K562 (cell line): ENCODE data around the gene ZNF277. TPM values are rescaled to one million over a fixed set of nuclear protein-coding genes. Genes with fewer than 3 reads are reported as not detected.

ENCODE experiments used
- CBX1 ChIP-seq: sonication (generic); IDR thresholded peaks from 2 replicates; pipeline ENCODE4 v1.6.1; 2016; ENCODE audit warnings: antibody characterized with exemption, low read depth, mild to moderate bottlenecking
- ETS2 ChIP-seq: IDR thresholded peaks from 2 replicates; pipeline ENCODE4 v1.6.1; 2016; ENCODE audit warnings: borderline replicate concordance, missing genetic modification characterization, mild to moderate bottlenecking, moderate library complexity, missing compliant biosample characterization; ENCODE audit not compliant: poor library complexity, severe bottlenecking
- ETV6 ChIP-seq, 3 experiments: fragments of 150-350 bp in 1 of 3; sonication (generic) in 1 of 3; formaldehyde crosslinking in 1 of 3; IDR thresholded peaks; 2 replicates each; pipeline versions ENCODE4 v1.6.1 to v1.8.0; 2014 to 2022; ENCODE audit warnings: borderline replicate concordance in 2 of 3, low read depth in 2 of 3, antibody characterized with exemption in 1 of 3, low read length in 1 of 3, mild to moderate bottlenecking in 1 of 3, missing genetic modification reagents in 1 of 3
- EZH2 ChIP-seq: IDR thresholded peaks from 2 replicates; pipeline ENCODE4 v1.6.1; 2012; ENCODE audit warnings: low read depth, mild to moderate bottlenecking, inconsistent platforms, low read length, borderline replicate concordance
- FOS ChIP-seq: IDR thresholded peaks from 3 replicates; pipeline ENCODE4 v1.6.1; 2011; ENCODE audit not compliant: insufficient read length; ENCODE audit errors: extremely low read depth
- HMG20B ChIP-seq: fragments of 250-450 bp; sonication (Bioruptor Pico); IDR thresholded peaks from 2 replicates; pipeline ENCODE4 v1.5.0; 2021; ENCODE audit warnings: mild to moderate bottlenecking
- IFI16 ChIP-seq: fragments of 250-450 bp; sonication (Bioruptor Pico); IDR thresholded peaks from 2 replicates; pipeline ENCODE4 v2.1.2; 2022; ENCODE audit warnings: mild to moderate bottlenecking, inconsistent platforms
- MAFK ChIP-seq: IDR thresholded peaks from 2 replicates; pipeline ENCODE4 v1.6.1; 2011; ENCODE audit warnings: low read length, improper control_type of control experiment
- MYC ChIP-seq, 2 experiments: fragments of 250-450 bp in 1 of 2; sonication (Bioruptor Pico) in 1 of 2; IDR thresholded peaks; 2 replicates each; pipeline versions ENCODE4 v1.5.1 to v1.6.1; 2012 to 2021; ENCODE audit warnings: low read depth in 2 of 2, borderline replicate concordance in 1 of 2, improper control_type of control experiment in 1 of 2, low read length in 1 of 2, mild to moderate bottlenecking in 1 of 2, moderate library complexity in 1 of 2
- NR1H2 ChIP-seq: sonication (generic); formaldehyde crosslinking; IDR thresholded peaks from 2 replicates; pipeline ENCODE4 v1.4.0; 2020; ENCODE audit warnings: mild to moderate bottlenecking, missing genetic modification reagents
- PHF20 ChIP-seq: fragments of 450-650 bp; IDR thresholded peaks from 2 replicates; pipeline ENCODE4 v1.6.1; 2018; ENCODE audit not compliant: partially characterized antibody
- SMAD4 ChIP-seq: fragments of 250-450 bp; sonication (Bioruptor Pico); conservative IDR thresholded peaks from 2 replicates; pipeline ENCODE4 v1.8.0; 2021; ENCODE audit warnings: inconsistent platforms, mild to moderate bottlenecking, moderate library complexity
- ZBTB26 ChIP-seq: fragments of 450-650 bp; formaldehyde crosslinking; IDR thresholded peaks from 2 replicates; pipeline ENCODE4 v1.4.0; 2022; ENCODE audit warnings: missing genetic modification characterization
- ZFP91 ChIP-seq: sonication (generic); formaldehyde crosslinking; IDR thresholded peaks from 2 replicates; pipeline ENCODE4 v1.8.0; 2022; ENCODE audit warnings: mild to moderate bottlenecking, missing genetic modification reagents
- ZNF146 ChIP-seq: IDR thresholded peaks from one replicate; pipeline ENCODE4 v1.6.1; 2018; ENCODE audit warnings: missing compliant biosample characterization; ENCODE audit not compliant: unreplicated experiment
- ZNF384 ChIP-seq: IDR thresholded peaks from 2 replicates; pipeline ENCODE4 v1.6.1; 2012; ENCODE audit warnings: low read depth, low read length, improper control_type of control experiment
- ZNF408 ChIP-seq: fragments of 250-450 bp; sonication (Bioruptor Pico); IDR thresholded peaks from 2 replicates; pipeline ENCODE4 v1.4.0; 2020; ENCODE audit warnings: low read depth, mild to moderate bottlenecking, moderate library complexity
- ZNF511 ChIP-seq: sonication (generic); formaldehyde crosslinking; IDR thresholded peaks from 2 replicates; pipeline ENCODE4 v1.8.0; 2022; ENCODE audit warnings: mild to moderate bottlenecking, missing genetic modification reagents
- ZNF696 ChIP-seq: fragments of 250-450 bp; sonication (Bioruptor Pico); conservative IDR thresholded peaks from 2 replicates; pipeline ENCODE4 v1.4.0; 2020; ENCODE audit warnings: mild to moderate bottlenecking, moderate library complexity
- ZNF740 ChIP-seq, 3 experiments: fragments of 200-800 bp in 1 of 3; sonication (Bioruptor generic) in 1 of 3; sonication (generic) in 1 of 3; formaldehyde crosslinking in 1 of 3; IDR thresholded peaks; 2 replicates each; pipeline versions ENCODE4 v1.6.1 to v1.8.0; 2016 to 2022; ENCODE audit warnings: mild to moderate bottlenecking in 2 of 3, missing compliant biosample characterization in 2 of 3, missing genetic modification characterization in 2 of 3, missing genetic modification reagents in 1 of 3
- ZZZ3 ChIP-seq: fragments of 450-650 bp; IDR thresholded peaks from 2 replicates; pipeline ENCODE4 v1.6.1; 2016; ENCODE audit warnings: antibody characterized with exemption, mild to moderate bottlenecking, moderate library complexity
- polyA plus RNA-seq, 8 experiments: library from polyadenylated mRNA; depleted of rRNA in 4 of 8; stranded (reverse) in 5 of 8; unstranded in 3 of 8; fragments of >200 nt; fragmentation: Nextera tagmentation in 2 of 8; fragmentation: Illumina TruSeq in 1 of 8; extraction: Ambion mirVana in 2 of 8; extraction: Trizol in 1 of 8; gene quantifications; 2 replicates each; pipeline versions ENCODE4 v1.2.1 to v1.2.3, GENCODE V29; 2011 to 2014; ENCODE audit warnings: inconsistent platforms in 1 of 8, missing spikeins in 1 of 8
- total RNA-seq, 7 experiments: library from RNA; depleted of rRNA in 6 of 7; stranded (reverse); fragments of >200 nt in 6 of 7; fragmentation: Illumina TruSeq in 2 of 7; extraction: Trizol in 2 of 7; gene quantifications; 2 replicates each; pipeline versions ENCODE4 v1.2.1 to v1.2.3, GENCODE V29; 2011 to 2021; ENCODE audit warnings: low replicate concordance in 1 of 7

ZNF277 gene
- total and polyA plus RNA-seq, 9 of the 15 experiments (the other 6 are each of a cell fraction or from before 2014, with no cell fraction given) = 18.8 to 33.5 (median 27.7) TPM

DNA sequence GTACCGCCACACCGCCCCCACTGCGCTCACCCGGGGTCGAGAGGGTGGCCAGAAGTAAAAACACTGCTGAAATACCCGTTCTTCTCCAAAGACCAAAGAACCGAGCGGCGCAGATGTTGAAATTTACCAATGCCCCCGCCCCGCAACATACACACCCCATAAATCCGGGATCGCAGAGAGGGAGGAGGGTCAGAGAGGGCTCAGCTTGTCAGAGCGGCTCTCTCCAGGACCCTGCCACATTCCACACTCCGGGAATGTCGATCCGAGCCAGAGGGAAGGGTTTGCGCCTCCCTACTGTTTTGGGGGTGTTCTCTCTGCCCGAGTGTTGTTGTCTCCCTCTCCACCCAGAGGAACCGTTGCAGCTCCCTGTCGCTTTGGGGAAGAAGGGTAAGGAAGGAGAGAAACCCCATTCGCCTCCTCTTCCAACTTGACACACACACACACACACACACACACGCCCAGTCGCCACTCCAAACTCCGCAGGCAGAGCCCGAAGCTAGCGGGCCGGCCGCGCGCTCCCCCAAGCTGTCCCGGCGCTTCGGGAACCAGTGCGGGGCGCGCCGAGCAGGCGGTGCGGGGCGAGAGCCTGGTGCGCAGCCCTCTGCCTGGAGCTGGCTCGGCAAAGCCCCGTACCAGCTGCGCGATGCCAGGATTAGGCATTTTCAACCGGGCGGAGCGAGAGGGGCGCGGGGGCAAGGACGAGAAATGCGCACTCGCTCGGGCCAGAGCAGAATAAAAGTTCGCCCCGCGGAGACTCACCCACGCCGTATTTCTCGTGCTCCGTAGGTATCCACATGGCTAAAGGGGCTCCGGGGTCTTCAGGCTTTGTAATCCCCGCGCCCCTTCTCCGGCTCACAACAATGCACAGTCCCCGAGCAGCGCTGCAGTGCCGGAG lies 905 bp upstream of the ZNF277 start (continued):
- TF ChIP-seq ZNF408 (CRISPR knock-in tag) (no peak), ZNF511 (CRISPR knock-in tag) (peak; percentile 27; the same call in 1 of the 2 replicates), FOS (no peak), ZNF740 (CRISPR knock-in tag; IDR thresholded peaks at IDR 0.05) (0 out of 2 replicates have a peak, but pooled peaks have one; percentile 36), ZNF740 (tag; IDR thresholded peaks at IDR 0.05) (no peak), MYC (IDR thresholded peaks at IDR 0.05; ENCODE audit: low read depth, low read length) (no peak), MYC (CRISPR knock-in tag; IDR thresholded peaks at IDR 0.05; ENCODE audit: borderline replicate concordance, low read depth) (no peak), SMAD4 (CRISPR knock-in tag) (no peak), NR1H2 (CRISPR knock-in tag) (0 out of 2 replicates have a peak, but pooled peaks have one; percentile 26), CBX1 (no peak; the same call in 1 of the 2 replicates), ZBTB26 (no peak), ETV6 (IDR thresholded peaks at IDR 0.05; ENCODE audit: borderline replicate concordance in 1 of 2, low read depth in 2 of 2, low read length in 1 of 2) (peak in 1 of 2 experiments; percentile 22; a peak in 1 of 4 replicates), ETV6 (CRISPR knock-in tag; IDR thresholded peaks at IDR 0.05; ENCODE audit: borderline replicate concordance) (0 out of 2 replicates have a peak, but pooled peaks have one; percentile 69), ETS2 (tag) (no peak), ZNF696 (CRISPR knock-in tag) (no peak), ZNF146 (CRISPR knock-in tag) (peak; percentile 9), HMG20B (no peak), EZH2 (0 out of 2 replicates have a peak, but pooled peaks have one; percentile 64), ZZZ3 (no peak), ZFP91 (CRISPR knock-in tag) (0 out of 2 replicates have a peak, but pooled peaks have one; percentile 43), PHF20 (peak; percentile 46), MAFK (no peak), IFI16 (CRISPR knock-in tag) (no peak), ZNF384 (no peak)
